Sigmoid colon (tissue), 4 donors: ENCODE data around the gene IGF2BP3.

ENCODE experiments used
- CTCF ChIP-seq, 4 experiments: fragments of 450-650 bp in 3 of 4; fragments of 200-600 bp in 1 of 4; IDR thresholded peaks; one replicate each; pipeline ENCODE4 v1.5.1; 2016 to 2019; ENCODE audit warnings: antibody characterized with exemption in 4 of 4, mild to moderate bottlenecking in 3 of 4, moderate library complexity in 2 of 4
- EP300 ChIP-seq, 4 donors: sonication (generic); formaldehyde crosslinking; IDR thresholded peaks; one replicate each; pipeline ENCODE4 v1.6.1; 2017; ENCODE audit warnings: antibody characterized with exemption in 4 of 4
- POLR2A ChIP-seq, 2 donors: fragments of 450-650 bp; IDR thresholded peaks; one replicate each; pipeline ENCODE4 v1.6.1; 2016; ENCODE audit warnings: antibody characterized with exemption in 2 of 2, mild to moderate bottlenecking in 2 of 2, moderate library complexity in 2 of 2
- POLR2AphosphoS5 ChIP-seq, 4 donors: sonication (generic); formaldehyde crosslinking; IDR thresholded peaks; one replicate each; pipeline ENCODE4 v1.6.1; 2017; ENCODE audit warnings: antibody characterized with exemption in 4 of 4

- TF ChIP-seq CTCF (IDR thresholded peaks at IDR 0.05): no peak
- no peak for TF ChIP-seq POLR2A (IDR thresholded peaks at IDR 0.05)
- no peak for TF ChIP-seq POLR2AphosphoS5 (IDR thresholded peaks at IDR 0.05)
- no peak for TF ChIP-seq EP300 (IDR thresholded peaks at IDR 0.05)
Measured at GRCh38 chr7:23293500-23294073, 176.7 kb downstream of the IGF2BP3 start.
